Measurements from ENCODE around the gene KCNMB2.

- no peak for TF ChIP-seq EZH2 (IDR thresholded peaks at IDR 0.05; ENCODE audit: insufficient read depth, poor library complexity, severe bottlenecking)
- no peak for TF ChIP-seq EZH2phosphoT487 (IDR thresholded peaks at IDR 0.05; ENCODE audit: insufficient read depth, low read depth)
These were observed 196.6 kb downstream of the KCNMB2 start for GRCh38 chr3:178732824-178733223.

All from GM23248 (cell line).